HG02763 (cell line): ENCODE results near the gene KCNIP4.
A peak's percentile ranks its signal among the peaks of the same experiment; 100 is the strongest.
"Not testable (repeated sequence)": the region's sequence is repeated elsewhere in the genome, so short reads cannot be mapped to it uniquely, and the experiment has no call there.

Experiments used
- ATAC-seq: cut with Tn5 transposase; IDR thresholded peaks from one replicate; pipeline ENCODE4 v1.9.1; 2021; ENCODE audit warnings: mild to moderate bottlenecking, moderate library complexity; ENCODE audit not compliant: unreplicated experiment

KCNIP4 gene

DNA sequence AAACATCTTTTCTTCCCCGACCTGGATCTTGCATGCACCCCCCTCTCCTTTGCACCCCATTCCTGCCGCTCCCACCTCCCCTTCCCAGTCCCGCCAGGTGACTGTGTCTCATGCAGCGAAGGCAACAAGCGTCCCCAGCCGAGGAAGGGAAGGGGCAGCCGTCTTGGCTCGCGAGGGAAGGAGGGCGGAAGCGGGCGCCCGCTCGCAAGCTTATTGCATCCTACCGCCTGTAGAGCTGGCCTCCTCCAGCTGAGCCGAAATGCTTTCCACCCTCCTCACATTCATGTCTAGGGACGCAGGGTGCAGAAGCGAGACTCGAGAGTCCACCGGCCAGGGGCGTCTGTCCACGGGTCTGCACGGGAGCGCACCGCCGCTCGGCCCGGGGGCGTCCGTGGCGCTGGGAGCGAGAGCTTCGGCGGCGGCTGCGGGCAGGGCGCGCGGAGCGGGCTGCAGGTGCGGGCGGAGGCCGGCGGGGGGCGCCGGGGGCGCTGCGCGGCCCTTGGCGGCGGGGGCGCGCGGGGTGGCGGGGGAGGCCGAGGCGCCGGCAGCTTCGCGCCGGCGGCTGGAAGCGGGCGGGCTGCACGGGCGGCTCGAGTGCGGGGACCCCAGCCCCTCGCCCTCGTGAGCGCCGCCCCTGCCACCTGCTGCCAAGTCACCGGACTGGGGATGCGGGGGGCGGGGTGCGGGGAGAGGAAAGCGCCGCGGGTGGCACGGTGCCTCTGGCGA, at the start of gene KCNIP4:
Gene KCNIP4 (minus strand): TSS at position 426 of the 726 bp plus-strand sequence.
- ATAC-seq: no peak

DNA sequence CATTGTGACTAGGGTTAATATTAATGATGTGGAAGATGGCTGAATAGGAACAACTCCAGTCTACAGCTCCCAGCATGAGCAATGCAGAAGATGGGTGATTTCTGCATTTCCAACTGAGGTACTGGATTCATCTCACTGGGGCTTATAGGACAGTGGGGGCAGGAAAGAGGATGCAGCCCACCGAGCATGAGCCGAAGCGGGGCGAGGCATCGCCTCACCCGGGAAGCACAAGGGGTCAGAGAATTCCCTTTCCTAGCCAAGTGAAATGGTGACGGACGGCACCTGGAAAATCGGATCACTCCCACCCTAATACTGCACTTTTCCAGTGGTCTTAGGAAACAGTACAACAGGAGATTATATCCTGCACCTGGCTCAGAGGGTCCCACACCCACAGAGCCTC, 48.0 kb upstream of the KCNIP4 start:
- ATAC-seq: not testable (repeated sequence)

DNA sequence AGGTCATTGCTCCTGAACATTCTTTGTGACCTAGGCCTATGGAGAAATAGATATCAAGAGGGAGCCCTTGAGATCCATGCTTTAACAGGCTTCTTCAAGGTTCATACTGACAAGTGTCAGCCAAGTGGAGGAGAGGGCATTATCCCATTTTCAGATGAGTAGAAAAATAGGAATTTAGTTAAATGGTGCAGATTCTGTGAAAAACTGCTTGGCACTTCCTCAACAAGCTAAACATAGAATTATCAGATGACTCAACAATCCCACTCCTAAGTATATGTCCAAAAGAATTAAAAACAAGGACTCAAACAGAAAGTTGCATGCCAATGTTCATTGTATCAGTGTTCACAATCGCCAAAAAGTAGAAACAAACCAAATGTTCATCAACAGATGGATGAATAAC, 43.8 kb upstream of the KCNIP4 start:
- no peak for ATAC-seq

DNA sequence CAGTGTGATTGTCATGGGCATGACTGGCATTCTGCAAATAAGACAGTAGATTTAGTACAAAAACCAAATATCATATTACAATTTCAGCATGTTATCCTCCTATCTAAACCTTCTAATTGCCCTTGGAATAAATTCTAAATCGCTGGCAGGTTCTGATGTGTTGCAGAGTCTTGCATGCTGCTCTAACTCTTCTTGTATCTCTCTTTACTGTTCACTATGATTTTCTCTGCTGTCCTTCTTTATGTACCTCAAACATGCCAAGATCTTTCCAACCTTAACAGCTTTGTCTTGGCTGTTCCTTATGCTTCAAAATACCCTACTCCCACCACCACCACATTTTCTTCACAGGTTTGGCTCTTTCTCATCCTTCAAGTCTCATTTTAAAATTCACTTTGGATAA, 43.0 kb upstream of the KCNIP4 start:
- ATAC-seq: no peak

DNA sequence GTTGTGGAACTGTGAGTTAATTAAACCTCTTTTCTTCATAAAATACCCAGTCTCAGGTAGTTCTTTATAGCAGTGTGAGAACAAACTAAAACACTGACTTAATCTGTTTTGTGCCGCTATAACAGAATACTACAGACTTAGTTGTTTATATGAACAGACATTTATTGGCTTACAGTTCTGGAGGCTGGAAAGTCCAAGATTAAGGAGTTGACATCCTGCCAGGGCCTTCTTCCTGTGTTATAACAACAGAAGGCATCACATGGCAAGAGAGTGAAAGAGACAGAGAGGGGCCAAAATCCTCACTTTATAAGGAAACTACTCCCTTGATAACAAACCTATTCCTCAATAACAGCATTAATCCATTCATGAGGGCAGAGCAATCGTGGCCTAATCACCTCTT, 42.5 kb upstream of the KCNIP4 start:
- ATAC-seq: no peak

DNA sequence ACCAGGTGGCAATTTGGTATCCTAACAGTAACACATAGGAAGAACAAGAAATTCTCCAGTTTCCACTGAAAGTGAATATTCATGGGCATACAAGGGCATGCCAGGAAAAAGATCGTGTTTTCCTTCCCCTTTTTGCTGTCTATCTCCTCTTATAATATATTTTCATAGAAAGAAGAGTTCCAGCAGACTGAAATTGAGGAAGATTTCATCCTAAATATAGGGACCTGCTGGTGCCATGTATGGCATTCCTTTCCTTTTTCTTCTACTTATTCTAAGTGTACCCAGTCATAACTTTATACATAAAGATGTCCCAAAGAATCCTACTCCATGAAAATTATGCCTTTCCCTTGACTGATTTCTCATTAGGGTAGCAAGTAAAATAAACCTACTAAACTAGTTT, 40.8 kb upstream of the KCNIP4 start:
- no peak for ATAC-seq

DNA sequence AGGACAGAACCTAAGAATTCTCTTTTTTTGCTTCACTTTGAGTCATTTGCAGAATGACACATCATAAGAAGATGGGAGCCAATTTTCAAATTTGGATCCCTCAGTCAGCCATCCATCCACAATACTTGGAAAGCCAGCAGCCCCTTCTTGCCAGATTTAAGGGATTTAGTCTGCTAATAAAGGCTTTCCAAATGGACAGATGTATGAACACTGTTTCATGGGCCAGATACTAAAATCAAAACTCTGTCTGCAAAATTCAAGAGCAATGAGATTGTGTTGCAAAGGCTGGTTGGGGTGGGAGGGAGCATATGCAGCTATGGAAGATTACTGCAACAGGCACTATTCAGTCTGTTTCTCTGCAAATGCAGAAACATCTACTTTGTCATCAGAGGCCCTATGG, 37.7 kb upstream of the KCNIP4 start:
- no peak for ATAC-seq

DNA sequence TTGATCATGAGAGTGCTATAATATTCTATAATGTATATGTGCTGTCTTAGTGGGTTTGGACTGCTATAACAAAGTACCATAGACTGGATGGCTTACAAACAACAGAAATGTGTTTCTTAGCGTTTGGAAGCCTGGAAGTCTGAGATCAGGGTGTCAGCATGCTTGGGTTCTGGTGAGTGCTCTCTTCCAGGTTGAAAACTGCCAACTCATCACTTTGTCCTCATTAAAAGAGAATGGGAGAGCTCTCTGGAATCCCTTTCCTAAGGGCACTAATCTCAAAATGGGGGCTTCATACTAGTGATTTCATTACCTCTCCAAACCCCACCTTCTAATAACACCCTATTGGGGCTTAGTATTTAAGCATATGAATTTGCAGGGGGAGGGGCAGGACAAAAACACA, 33.5 kb upstream of the KCNIP4 start:
- ATAC-seq: no peak

DNA sequence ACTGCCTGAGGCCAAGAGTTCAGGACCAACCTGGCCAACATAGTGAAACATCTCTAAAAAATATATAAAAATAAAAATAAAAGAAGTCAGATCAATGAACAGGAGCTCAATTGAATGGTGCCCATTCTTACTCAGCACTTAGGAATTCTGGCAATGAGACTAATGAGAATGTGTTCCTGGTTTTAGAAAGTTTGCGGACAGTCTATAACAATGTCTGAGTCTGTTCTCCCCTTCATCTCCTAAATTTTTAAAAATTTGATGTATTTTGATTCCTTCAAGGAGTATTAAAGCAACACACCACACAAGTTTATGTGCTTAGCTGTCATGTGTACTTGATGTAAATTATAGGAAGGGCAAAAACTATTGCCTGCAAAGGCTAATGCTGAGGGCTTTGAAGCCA, 30.6 kb upstream of the KCNIP4 start:
- ATAC-seq: no peak

DNA sequence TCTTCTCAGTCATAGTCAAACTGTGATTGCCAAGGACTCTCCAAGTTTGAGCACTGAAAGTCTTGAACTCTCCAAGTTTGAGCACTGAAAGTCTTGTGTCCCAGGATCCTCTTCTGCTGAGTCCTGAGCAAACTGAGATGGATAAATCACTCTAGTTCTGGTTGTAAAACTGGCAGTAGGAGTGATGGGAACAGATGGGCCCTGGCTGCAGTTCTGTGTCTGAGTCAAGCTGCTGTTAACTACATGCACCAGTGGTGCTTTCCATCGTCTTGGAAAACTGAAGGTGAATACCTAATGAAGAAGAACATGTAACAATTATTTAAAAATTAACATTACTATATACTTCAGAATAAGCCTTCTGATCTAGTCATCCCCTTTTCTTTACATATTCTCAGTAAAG, 27.6 kb upstream of the KCNIP4 start:
- ATAC-seq: no peak

DNA sequence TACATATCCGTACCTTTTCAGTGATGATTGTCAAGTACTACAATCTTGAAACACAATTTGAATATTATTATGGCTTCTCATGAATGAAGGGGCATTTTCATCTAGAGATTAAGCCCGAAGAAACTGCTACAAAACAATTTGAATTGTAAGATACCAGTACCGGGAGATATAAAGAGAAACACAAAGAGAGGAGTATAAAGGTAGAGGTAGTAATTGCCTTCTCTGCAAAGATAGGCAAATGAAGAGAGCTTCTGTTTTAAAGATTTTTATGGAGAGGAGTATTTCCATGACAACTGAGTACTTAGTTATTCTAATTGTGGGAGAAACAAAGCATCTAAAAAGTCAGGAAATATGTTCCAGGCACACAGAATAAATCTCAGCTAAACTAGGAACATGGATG, 25.3 kb upstream of the KCNIP4 start:
- no peak for ATAC-seq

DNA sequence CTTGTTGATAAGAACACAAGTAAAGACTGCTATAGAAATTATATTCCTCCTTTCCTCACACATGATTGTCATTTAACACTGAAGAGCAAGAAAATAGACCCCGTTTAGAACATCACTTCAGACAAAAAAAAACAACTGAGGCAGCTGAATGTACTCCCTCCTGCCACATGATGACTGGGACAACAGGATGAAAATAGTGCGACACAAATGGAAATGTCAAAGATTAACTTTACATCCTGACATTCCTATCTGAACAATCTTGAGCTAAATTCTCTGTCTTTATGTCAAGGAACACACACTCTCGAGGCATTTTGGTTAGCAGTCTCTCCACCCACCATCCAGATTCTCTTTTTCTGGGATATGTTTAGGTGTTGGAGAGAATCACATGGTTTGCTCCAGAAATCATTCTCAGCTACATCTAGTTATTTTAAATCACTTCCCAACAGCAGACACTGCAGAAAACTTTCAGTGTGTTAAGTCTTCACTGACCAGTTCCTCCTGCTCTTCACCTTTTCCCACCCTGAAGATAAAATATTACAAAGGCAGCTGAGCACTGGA, 16.3 kb upstream of the KCNIP4 start:
- no peak for ATAC-seq

DNA sequence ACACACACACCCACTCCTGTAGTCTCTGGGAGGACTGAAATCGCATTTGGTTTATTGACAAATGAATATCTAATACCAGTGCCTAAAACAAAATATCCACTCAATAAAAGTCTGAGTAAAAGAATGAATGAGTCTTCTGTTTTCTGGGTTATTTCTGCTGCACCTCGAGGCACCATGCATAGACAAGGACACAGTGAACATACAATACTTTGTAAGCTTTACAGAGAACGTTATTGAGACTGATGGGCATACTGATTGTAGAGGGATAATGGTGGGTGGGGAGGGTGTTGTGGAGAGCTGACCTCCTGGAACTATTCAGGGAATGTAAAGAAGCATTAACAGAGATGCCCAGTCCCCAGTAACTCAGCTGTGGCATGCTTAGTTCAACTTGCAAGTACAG, 14.1 kb upstream of the KCNIP4 start:
- ATAC-seq: no peak

DNA sequence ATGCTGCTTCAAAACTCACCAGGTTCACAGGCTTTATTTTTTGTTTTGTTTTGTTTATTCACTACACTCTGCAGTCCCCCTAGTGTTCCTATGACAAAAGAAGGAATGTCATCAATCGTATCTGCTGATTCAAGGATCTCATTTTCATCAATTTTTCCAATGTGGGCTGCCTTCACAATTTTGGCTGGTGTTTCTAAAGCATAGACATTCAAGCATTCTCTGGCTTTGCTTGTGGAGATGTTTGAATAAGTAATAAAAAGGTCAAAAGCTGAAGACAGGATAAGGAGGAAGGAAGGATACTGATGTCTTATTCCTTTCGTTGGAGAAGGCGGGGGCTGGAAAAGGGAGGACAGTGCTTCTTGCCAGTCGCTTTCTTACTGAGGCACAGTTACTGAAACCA, 12.2 kb upstream of the KCNIP4 start:
- ATAC-seq: no peak

DNA sequence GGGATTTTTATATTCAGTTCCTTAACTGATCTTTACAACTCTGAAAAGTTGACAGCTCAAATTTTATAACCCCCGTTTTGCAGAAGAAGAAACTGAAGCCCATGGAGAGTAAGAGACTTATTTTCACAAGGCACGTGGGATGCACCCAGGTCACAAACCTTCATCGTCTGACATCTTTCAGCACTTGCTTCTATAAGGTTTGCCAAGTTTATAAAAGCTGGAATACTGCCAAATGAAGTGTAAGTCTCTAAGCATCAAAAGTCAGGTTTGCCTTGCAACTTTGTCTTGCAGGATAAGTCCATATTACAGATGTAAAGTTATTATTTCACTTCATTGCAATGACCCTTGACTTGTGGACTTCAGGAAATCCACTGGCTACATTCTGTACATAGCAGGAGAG, 6.3 kb upstream of the KCNIP4 start:
- ATAC-seq: no peak

DNA sequence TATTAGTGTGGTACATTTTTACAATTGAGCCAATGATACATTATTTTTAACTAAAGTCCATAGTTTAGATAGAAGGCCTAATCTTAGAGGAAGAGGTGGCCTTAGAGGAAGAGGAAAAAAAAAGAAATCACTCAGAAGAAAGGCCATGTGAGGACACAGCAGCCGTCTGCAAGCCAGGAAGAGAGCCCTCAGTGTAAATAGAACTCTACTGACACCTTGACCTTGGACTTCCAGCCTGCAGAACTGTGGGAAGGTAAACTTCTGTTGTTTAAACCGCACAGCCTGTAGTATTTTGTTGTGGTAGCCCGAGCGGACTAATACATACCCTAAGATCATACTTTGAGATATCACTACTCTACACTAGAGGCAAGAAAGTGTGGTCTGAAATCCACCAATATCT, 5.1 kb upstream of the KCNIP4 start:
- no peak for ATAC-seq

DNA sequence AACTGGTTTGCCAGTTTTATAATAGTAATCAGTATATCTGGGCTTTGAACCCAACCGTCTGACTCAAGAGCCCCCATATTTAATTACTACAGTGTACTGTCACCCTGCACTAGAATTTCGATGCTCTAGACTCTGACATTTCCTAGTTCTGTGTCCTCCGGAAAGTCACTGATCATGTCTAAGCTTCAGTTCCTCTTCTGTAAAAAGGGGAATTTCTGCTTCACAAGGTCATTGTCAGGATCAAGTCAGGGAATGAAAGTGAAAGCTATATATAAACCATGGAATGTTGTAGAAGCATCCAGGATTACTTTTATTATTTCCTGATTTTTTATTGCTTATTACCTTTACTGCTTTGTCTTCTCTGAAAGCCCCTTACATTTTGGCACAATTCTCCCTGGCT, 4.0 kb upstream of the KCNIP4 start:
- peak; percentile 59 for ATAC-seq

DNA sequence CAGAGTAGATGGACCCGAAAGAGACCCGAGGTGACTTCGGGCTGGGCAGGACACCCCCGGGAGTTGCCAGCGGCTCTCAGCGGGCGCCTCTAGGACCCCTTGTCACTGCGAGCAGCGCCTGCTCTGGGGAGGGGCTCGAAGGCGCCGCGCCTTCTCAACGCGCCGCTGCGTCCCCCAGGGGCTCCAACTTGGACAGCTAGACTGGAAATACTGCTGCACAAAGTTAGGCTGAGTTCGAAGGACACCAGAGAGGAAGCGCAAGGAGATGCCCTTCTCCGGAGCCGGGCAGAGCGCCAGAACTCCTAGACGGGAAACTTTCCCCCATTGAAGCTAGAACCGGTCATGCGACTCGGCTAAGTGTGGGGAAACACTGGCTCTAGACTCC, 493 bp upstream of the KCNIP4 start:
- no peak for ATAC-seq

DNA sequence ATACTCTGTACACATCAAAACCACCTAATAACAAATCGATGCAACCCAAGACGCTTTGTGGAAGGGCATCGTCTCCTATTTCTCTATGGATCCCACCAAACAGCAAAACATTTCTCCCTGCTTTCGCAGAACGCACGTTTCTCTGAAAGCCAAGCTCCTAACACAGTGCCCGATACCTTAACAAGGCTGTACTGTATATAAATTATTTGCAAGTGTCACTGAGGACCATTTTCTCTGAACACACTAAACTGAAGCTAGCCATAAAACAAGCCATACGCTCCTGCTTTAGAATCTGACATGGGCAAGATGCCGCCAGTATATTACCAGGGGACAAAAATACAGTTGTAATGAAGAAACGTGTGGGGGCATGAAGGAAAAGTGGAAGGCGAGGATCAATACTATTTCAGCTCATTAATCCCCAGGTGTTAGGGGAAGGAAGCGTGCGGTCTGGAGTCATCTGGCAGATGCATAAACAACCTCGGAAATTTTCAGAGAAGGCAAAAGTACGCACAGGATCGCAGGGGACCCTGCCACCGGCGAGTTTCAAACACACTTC, 703 bp downstream of the KCNIP4 start:
- ATAC-seq: no peak

DNA sequence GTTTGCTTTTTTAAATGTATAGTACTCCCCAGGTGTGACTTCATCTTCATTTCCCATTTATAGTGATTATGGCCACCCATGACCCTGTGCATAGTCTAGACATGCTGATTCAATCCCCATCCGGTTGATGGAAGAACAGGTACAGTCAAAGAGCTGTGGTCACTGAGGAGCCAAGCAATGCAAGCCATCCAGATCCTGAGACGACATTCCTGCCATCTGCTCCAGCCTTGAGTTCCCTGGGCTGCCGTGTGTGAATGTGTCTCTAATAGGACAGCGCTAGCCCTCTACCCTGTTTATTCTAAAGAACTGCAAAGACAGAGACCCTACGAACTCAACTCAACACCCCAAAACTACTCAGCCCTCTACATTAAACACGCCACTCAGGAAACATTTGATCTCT, 1.7 kb downstream of the KCNIP4 start:
- ATAC-seq: no peak

DNA sequence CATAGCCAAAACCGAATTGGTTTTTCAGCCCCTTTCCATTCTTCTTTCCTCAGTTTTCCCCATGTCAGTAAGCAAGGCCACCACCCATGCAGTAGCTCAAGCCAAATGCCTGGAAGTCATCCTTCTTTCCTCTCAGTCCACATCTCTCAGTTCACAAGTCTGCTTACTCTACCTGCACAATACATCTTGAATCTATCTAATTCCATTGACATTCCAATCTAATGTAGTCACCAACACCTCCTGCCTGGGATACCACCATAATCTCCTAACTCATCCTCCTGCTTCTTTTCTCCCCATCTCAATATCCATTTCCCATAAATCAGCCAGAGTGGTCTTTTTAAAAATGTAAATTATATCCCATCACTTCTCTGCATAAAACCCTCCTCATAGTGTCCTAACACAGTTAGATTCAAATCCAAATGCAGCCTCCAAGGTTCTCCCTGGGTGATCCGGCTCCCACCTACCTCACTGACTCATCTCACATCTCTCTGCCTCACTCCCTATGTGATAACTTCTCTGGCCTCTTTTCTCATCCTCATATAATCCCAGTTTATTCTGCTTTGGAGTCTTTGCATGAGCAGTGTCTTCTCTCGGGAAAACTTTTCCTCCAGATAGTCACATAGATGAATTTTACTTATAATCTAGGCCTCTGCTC, 26.9 kb downstream of the KCNIP4 start:
- ATAC-seq: no peak

DNA sequence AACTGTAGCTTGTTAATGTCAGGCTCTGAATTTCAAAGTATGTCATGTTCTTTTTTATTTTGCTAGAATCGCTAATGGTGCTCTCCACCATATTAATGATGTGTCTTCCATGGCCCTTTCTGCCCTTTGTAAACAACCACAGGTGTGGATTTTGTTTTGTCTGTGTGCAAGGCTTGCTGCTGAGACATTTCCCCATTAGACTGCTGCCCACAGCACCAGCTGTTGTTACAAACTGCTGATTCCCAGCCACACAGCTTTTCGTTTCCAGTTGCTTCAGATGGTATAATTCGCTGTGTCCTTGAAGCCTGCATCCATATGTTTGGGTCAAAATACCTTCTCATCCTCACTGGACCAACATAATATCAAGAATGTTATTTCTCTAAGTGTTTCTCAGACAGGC, 32.8 kb downstream of the KCNIP4 start:
- ATAC-seq: no peak
